NCI-H2196 (cell line): ENCODE data around the gene MAF.
A peak's percentile ranks its signal among the peaks of the same experiment; 100 is the strongest.

Experiments
- DNase-seq: peaks from one replicate; lab custom pipeline; 2025; ENCODE audit not compliant: unreplicated experiment; lab: John Stamatoyannopoulos, UW

MAF gene

DNA sequence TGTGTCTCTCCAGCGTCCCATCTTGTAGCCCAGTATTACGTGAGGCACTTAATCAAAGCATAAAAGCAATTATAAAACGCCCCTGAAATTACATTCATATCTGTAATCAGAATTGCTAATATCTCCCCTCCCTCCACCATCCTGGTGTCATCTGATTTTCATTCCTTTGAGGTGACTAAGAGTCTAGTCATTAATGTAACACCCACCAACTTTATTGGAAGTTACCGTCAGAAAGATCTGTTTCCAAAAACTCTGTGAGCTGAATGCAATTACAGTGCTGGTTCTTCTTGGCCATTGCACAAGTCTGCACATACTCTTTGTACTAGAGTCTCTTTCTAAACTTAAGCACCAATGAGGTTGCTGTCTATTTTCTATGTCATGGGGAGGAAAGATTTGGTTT is 12.5 kb upstream of the MAF start:
- no peak for DNase-seq

DNA sequence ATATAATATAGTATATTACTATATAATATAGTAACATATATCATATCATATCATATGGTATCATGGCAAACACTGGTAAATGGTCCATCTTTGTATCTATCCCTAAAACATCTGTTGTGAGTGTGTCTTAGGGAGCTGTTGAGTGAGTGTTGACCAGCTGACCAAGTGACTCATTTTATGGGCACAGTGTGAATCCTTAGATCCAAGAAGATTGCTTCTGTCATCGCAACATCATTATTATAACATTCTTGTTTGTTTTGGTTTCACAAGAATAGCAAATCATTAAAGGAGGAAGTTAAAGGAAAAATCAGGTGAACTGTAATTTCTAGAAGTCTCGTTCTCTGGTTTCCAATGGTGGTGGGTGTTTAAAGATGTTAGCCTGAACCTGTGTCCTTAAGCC is 11.7 kb upstream of the MAF start:
- no peak for DNase-seq

DNA sequence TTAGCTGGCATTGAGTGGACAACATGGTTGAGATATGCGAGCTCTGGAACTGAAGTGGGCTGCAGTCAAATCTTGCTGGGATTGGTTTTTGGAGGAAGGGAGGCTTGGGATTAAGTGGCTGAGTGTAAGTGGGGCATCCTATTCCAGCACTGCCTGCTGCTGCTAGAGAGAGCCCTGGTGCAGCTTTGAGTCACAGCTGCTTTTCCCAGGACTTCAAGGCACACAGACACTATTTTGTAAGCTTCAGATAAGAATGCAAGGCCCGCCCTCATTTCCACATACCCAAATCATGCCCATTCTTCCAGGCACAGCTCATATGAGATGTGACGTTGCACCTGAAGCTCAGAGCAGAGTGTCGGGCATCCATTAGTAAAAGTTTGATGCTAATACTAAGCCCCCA is 10.2 kb upstream of the MAF start:
- no peak for DNase-seq

GRCh38 chr16:79609861-79610260 is 9.3 kb upstream of the MAF start:
- no peak for DNase-seq

GRCh38 chr16:79608976-79609375 is 8.4 kb upstream of the MAF start:
- DNase-seq = no peak

DNA sequence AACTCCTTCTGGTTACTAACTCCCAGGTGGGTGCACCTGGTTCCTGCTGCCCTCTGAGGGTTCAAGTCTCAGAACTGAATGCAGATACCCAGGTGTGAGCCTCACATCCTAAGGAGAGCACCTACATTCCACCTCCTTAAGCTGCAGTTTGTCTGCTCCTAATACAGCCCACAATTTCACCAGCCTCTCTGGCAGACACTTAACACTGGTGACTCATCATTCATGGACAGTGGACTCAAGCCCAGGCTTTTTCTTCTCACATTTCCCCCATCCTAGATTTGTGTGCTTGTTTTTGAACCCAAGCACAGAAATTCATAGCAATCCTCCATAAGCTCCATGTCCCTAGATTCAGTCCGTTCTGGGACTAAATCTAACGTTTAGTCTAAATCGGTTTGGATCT is 7.0 kb upstream of the MAF start:
- DNase-seq = no peak

DNA sequence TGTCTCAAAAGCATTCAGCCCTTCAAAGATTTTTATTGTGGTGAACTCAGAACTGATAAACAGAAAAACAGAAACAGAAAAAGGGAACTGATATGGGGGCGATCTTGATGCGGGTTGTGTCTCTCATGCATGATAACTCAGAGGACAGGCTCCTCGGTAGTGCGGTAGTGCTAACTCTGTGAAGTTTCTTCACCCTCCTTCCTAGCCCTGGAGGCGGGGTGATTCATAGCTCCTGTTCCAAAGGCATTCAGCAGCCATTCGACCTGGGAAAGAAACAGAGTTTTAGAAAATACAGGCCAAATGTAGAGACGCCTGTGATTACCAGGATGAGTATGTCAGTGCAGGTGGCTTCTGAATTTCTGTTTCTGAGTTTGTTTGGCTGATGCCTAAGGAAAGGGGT is 5.5 kb upstream of the MAF start:
- DNase-seq = no peak

DNA sequence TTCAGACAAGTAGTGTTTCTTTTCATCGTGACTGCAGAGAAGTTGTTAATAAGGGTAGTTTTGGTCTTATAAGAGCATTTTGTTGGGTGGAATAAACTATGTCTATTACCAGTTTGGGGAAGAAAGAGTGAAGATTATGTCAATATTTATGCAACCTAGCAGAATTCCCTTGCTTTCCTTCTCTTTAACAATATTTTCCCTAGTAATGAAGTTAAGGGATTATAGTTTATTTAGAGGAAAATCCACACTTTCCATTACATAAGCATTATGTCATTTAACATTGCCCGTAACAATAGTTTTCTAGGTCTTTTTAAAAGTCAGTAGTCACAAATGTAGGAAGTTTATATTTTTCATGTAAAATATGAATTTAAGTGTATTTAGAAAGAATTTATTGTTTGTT is 2.5 kb upstream of the MAF start:
- DNase-seq = no peak

DNA sequence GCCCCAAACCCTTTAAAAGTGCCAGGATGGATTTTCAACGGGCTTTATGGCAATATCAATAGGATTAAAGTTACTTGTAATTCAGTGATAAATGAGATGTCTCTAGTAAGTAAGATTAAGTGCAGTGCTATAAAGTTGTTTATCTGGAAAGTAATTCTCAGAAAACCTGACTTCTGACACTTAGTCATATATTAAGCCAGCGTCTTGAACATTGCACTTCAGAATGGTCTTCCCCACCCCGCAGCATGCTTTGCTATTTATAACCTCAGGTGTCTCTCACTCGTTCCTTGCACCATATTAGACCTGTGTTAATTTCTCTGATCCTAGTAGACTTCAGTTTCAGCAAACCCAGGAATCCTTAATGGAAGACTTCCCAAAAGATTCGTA is 2.1 kb upstream of the MAF start:
- DNase-seq = no peak

DNA sequence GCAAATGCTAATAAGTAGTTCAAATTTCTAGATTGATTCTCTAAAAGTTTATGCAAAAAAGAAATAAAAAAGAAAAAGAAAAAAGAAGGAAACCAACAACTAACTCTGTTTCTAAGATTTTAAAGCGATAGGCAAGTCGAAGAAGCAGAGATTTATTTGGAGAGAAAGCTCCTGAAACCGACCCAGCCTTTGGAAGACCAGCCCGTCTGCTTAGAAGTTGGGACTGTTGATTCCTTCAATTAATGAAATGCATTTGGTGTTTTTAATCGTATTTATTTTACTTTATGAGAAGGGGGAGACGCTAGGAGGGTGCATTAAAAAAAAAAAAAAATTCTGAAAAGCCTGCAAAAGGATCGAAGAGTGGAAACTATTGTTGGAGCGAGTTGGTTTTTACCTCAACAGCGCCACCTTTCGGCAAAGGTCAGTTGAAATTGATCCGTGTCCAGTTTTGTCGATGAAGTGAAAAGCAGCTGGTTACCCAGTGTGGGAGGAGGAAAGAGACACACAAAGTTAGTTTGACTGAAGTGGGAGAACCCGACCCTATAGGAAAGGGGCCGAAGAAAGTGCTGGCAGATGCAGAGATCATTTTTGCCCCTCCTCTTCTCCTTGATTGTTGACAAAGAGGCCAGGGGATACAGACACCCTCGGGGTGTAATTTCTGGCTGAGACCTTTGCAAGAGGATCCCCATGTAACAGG is 1.5 kb upstream of the MAF start:
- DNase-seq = peak; percentile 63

DNA sequence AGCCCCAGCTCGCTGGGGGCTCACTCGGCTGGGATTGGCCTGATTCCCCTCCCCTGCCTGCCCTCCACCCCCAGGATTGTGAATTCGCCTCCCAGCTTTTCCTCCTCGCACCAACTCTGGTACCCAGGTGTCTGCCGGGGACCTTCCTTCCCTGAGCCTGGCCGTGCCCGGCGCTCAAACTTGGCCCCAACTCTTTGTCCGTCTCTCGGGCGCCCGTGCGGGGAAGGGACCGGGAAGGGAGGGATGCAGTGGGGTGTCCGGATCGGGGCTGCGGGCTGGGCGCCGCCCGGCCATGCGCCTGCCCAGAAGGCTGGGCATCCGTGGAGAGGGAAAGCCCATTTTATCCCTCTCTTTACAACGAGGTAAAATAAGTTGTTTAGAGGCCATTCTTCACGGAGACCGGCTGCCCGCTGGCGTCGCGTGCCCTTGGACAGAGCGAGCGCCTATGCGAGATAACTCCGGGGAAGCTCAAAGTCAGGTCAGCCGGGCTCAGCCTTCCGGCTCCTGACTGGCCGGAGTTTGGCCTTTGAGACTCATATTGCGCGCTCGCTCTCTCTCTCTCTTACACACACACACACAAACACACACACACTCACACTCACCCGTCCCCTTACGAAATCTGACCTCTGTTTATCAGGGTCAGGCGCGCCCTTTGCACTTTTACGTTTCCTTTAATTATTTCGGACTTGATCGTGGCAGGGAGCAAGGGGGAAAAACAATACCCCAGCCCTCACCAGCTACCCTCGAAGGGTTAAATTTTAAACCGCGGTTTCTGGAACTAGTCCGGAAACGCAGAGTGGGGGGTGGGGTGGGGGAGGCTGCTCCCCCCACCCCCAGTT is 774 bp upstream of the MAF start:
- DNase-seq = peak; percentile 35

- DNase-seq = peak; percentile 44
These were observed 500 bp downstream of the MAF start for GRCh38 chr16:79599837-79600637.

DNA sequence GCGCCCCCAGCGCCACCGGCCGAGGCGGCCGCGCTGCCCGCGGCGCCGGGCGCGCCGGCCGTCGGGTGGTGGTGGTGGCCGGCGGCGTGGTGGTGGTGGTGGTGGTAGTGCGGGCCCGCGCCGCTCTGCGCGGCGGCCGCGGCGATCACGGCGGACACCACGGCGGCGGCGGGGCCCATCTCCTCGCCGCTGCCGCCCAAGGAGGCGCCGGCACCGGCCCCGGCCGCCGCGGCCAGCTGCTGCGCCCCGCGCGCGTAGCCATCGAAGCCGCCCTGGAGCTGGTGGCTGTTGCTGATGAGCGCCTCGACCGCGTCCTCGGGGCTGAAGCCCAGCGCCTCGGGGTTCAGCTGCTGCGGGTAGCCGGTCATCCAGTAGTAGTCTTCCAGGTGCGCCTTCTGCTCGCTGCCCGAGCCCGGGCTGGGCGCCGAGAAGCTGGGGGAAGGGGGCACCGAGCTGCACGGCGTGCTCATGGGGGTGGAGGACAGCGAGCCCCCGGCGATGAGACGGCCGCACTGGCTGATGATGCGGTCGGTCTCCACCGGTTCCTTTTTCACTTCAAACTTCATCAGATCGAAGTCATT is 1.2 kb downstream of the MAF start:
- DNase-seq = no peak

GRCh38 chr16:79598348-79599181 is 2.0 kb downstream of the MAF start:
- peak; percentile 5 for DNase-seq

DNA sequence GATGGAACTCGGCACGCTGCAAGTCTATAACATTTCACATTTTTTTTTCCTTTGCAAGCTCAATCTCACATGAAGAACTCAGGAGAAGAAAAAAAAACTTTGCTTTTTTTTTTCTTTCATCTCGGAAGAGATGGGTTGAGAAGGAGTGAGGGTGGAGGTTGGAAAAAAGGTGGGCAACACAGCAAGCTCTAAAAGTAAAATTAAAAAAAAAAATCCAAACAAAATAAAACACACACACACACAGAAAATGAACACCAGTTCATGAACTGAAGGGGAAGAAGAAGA is 2.5 kb downstream of the MAF start:
- DNase-seq = no peak

GRCh38 chr16:79597277-79598062 is 3.1 kb downstream of the MAF start:
- DNase-seq = no peak

DNA sequence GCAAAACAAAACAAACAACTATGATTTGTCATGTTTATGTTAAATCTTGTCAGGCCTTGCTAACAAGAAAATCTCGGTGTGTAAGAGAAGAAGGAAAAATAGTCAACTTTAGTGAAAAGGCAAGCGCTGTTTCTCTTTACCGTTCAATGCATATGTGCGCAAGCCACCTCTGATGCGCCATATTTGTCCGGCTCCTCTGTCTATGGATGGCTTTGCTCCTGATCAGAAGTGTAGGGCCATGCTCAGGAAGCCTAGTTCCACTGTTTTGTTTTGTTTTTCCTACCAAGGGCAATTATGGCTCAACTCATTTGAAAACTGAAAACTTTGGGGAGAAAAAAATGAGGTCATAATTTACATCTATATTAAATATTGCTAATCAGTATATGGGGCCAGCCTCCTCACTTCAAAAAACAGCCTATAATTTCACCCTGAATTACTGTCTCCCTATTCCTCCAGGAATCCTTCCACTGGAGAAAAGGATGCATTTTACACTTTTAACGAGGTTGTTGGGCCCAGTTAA is 4.5 kb downstream of the MAF start:
- no peak for DNase-seq

- no peak for DNase-seq
These were observed 5.3 kb downstream of the MAF start for GRCh38 chr16:79595231-79595641.

- DNase-seq = no peak
These were observed 6.8 kb downstream of the MAF start for GRCh38 chr16:79593754-79594153.

DNA sequence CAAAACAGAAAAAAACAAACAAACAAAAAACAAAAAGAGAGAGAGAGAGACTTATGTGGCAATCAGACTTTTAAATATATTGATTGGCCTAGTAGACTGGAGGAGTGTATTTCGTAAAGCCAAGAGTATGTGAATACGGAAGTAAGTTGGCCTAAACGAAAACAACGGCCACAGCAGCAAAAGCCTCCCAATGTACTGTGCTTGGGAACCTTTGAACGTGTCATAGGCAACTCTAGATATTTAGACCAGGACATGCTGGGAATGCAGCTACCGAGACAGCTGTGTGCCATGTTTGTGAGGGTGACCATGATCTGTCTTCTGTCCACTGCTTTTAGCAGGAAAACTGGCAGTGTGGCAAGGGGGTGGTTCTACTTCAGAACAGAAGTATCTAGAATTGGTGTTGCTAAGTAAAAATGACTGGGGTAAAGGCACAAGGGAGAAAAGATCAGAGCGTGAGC is 7.4 kb downstream of the MAF start:
- no peak for DNase-seq
